ENCODE results near the gene GBGT1.

DNA sequence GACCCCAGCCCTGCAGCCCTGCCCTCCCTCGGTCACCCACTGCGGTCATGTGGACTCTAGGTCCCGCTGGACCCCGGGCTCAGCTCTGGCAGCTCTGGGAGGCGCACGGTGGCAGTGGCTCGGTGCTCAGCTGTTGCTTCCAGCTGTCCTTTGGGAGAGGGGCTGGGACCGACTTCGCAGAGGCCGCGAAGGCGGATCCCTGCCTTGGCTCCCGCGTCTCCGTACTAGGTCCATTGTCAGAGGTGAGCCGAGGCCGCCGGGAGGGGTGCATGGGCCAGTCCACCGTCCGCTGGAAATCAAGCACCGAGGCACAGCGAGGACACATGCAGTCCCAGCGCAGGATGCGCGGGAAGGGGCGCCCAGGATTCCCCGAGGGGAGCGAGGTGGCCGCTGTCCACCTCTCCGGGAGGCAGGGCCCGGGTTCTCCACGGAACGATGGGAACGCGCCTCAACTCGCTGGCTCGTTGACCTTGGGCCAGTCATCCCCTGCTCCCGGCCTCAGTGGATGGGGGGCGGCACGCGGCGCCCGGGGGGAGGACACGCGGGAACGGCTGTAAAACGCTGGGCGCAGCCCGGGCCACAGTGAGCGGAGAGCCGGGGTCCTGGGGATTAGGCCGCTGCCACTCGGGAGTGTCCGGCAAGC is 732 bp downstream of the GBGT1 start:
- no peak for TF ChIP-seq CTCF (IDR thresholded peaks at IDR 0.05)
- no peak for TF ChIP-seq EZH2 (IDR thresholded peaks at IDR 0.05; ENCODE audit: borderline replicate concordance, insufficient read depth, low read depth, low read length, poor library complexity, severe bottlenecking)

Measured in B cell (primary cell).